ENCODE data around the gene PDLIM1. TPM values are rescaled to one million over a fixed set of nuclear protein-coding genes. Genes with fewer than 3 reads are reported as not detected.
"Not testable (repeated sequence)": the region's sequence is repeated elsewhere in the genome, so short reads cannot be mapped to it uniquely, and the experiment has no call there.

Gene PDLIM1
- total RNA-seq, 1 experiment from 2014 or later = 183 TPM

- POLR2A ChIA-PET = no interaction called here
Observed at GRCh38 chr10:95233377-95234034, 57.3 kb downstream of the PDLIM1 start.

DNA sequence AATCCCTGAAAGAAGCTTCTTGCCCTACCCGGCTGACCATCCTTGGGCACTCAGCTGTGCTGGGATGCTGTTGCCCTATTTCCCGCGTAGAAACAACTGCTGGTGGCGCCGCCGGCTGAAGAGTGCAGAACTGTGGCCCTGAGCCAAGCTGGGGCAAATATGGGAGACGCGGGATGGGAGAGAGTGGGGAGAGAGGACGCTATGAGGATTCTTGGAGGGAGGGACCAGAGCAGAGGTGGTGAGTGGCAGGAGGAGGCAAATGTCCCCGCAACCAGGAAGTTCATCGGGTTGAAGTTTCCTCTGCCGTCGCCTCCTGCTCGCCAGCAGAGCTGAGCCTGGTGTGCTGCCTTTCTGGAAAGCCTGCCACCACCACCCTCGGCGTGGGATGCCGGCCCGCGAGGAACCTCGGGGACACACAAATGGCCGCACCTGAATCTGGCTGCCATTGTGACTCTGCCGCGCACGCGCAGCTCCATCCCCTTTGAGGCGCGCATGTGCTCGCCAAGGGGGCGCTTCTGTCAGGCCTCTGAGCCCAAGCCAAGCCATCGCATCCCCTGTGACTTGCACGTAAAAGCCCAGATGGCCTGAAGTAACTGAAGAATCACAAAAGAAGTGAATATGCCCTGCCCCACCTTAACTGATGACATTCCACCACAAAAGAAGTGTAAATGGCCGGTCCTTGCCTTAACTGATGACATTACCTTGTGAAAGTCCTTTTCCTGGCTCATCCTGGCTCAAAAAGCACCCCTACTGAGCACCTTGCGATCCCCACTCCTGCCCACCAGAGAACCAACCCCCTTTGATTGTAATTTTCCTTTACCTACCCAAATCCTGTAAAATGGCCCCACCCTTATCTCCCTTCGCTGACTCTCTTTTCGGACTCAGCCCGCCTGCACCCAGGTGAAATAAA is 59.9 kb downstream of the PDLIM1 start:
- ATAC-seq; in situ Hi-C loops (cut with HindIII; ENCODE audit: low pct_unique_long_range_greater_than_20kb, low sequenced_read_pairs); CTCF ChIA-PET; POLR2A ChIA-PET; intact Hi-C loops (cut with micrococcal nuclease; ENCODE audit: unreplicated experiment); H3K9me3 ChIP-seq (ENCODE audit: control insufficient read depth, insufficient read depth, low read depth, low read length); DNase-seq (ENCODE audit: low read depth, low spot score); H3K36me3 ChIP-seq (ENCODE audit: control insufficient read depth, insufficient read depth, low read length); H3K4me3 ChIP-seq (ENCODE audit: low read depth in 2 of 2, low read length in 2 of 2); H3K27me3 ChIP-seq (ENCODE audit: control insufficient read depth, insufficient read depth, low read length); BruUV-seq (replicated peaks): not testable (repeated sequence)
- Histone ChIP-seq H3K27ac (ENCODE audit: low read length) (peak overlapping the region; percentile 93), H3K4me1 (ENCODE audit: control insufficient read depth, insufficient read depth, low read length) (peaks cover 31% of the 10 kb centered on the region)

More at GRCh38 chr10:95233377-95234034, 57.3 kb downstream of the PDLIM1 start:
- Histone ChIP-seq H3K4me3 (ENCODE audit: low read depth in 2 of 2, low read length in 2 of 2) (no peak overlapping the region), H3K27me3 (ENCODE audit: control insufficient read depth, insufficient read depth, low read length) (no peaks in the 10 kb centered on the region), H3K36me3 (ENCODE audit: control insufficient read depth, insufficient read depth, low read length) (peaks cover 5% of the 10 kb centered on the region; the same call in 1 of the 2 replicates), H3K4me1 (ENCODE audit: control insufficient read depth, insufficient read depth, low read length) (peaks cover 50% of the 10 kb centered on the region), H3K9me3 (ENCODE audit: control insufficient read depth, insufficient read depth, low read depth, low read length) (no peaks in the 10 kb centered on the region; the same call in 1 of the 2 replicates), H3K27ac (ENCODE audit: low read length) (peak overlapping the region; percentile 67; the same call in 1 of the 2 replicates)
- DNase-seq (ENCODE audit: low read depth, low spot score) (no peak), ATAC-seq (no peak)
- intact Hi-C loops (cut with micrococcal nuclease; ENCODE audit: unreplicated experiment) (no loop called here), in situ Hi-C loops (cut with HindIII; ENCODE audit: low pct_unique_long_range_greater_than_20kb, low sequenced_read_pairs) (no loop called here)
- TF ChIP-seq REST (IDR thresholded peaks at IDR 0.05; ENCODE audit: insufficient read depth in 1 of 2, low read depth in 2 of 2, low read length in 1 of 2) = no peak
- no peak for TF ChIP-seq TCF7L2 (IDR thresholded peaks at IDR 0.05; ENCODE audit: low read depth, low read length)
- TF ChIP-seq SIN3A (IDR thresholded peaks at IDR 0.05; ENCODE audit: borderline replicate concordance, insufficient read depth, low read depth, low read length) = no peak
- no peak for TF ChIP-seq POLR2AphosphoS5 (IDR thresholded peaks at IDR 0.05; ENCODE audit: low read depth, low read length)
- TF ChIP-seq CTCF (IDR thresholded peaks at IDR 0.05) = no peak
- no TSS peak for BruUV-seq (replicated peaks)
- CTCF ChIA-PET = interaction anchor here (1.0 kb wide), 1 partner anchor 13 kb away, joined by 3 read pairs; no protein-coding TSS in a partner anchor

Measured in Panc1 (cell line).